ENCODE measurements around the gene IQSEC1.

Gene IQSEC1

GRCh38 chr3:12870942-12871341 lies 202.3 kb downstream of the IQSEC1 start:
- no peak for DNase-seq (ENCODE audit: low spot score)
- CTCF ChIA-PET: interaction anchor here (0.7 kb wide), 1 partner anchor 124 kb away, joined by 3 read pairs; no protein-coding TSS in a partner anchor

GRCh38 chr3:12869035-12869621 lies 204.1 kb downstream of the IQSEC1 start:
- TF ChIP-seq CTCF (conservative IDR thresholded peaks at IDR 0.05; ENCODE audit: low read depth): no peak
- DNase-seq (ENCODE audit: low spot score): no peak
- no peak overlapping the region for H3K27ac ChIP-seq
- ChIA-PET CTCF (interaction anchor here (1.6 kb wide), 1 partner anchor 23 kb away, joined by 8 read pairs; no protein-coding TSS in a partner anchor), POLR2A (ENCODE audit: low non-redundant PET) (no interaction called here)

More at GRCh38 chr3:12870942-12871341, 202.3 kb downstream of the IQSEC1 start:
- H3K27ac ChIP-seq: no peak overlapping the region
- POLR2A ChIA-PET (ENCODE audit: low non-redundant PET): no interaction called here
- no peak for TF ChIP-seq CTCF (conservative IDR thresholded peaks at IDR 0.05; ENCODE audit: low read depth)

- TF ChIP-seq CTCF (conservative IDR thresholded peaks at IDR 0.05; ENCODE audit: low read depth): peak; percentile 93
- POLR2A ChIA-PET (ENCODE audit: low non-redundant PET): no interaction called here
- peak; percentile 66 for DNase-seq (ENCODE audit: low spot score)
- CTCF ChIA-PET: interaction anchor here (0.6 to 1.6 kb wide), 4 partner anchors 15 to 125 kb away, joined by 3 to 8 read pairs (median 4); no protein-coding TSS in a partner anchor
- no peak overlapping the region for H3K27ac ChIP-seq
These were observed 204.9 kb downstream of the IQSEC1 start for GRCh38 chr3:12868039-12869034.

- CTCF ChIA-PET: no interaction called here
- TF ChIP-seq CTCF (conservative IDR thresholded peaks at IDR 0.05; ENCODE audit: low read depth): no peak
- no peak for DNase-seq (ENCODE audit: low spot score)
- POLR2A ChIA-PET (ENCODE audit: low non-redundant PET): no interaction called here
- no peak overlapping the region for H3K27ac ChIP-seq
These were observed 206.4 kb downstream of the IQSEC1 start for GRCh38 chr3:12866836-12867235.

- CTCF ChIA-PET: no interaction called here
- POLR2A ChIA-PET (ENCODE audit: low non-redundant PET): no interaction called here
- no peak for TF ChIP-seq CTCF (conservative IDR thresholded peaks at IDR 0.05; ENCODE audit: low read depth)
- no peak for DNase-seq (ENCODE audit: low spot score)
- H3K27ac ChIP-seq: no peak overlapping the region
These were observed 208.0 kb downstream of the IQSEC1 start for GRCh38 chr3:12865271-12865670.

GRCh38 chr3:12862387-12862786 lies 210.8 kb downstream of the IQSEC1 start:
- no peak for DNase-seq (ENCODE audit: low spot score)
- CTCF ChIA-PET: no interaction called here
- no peak for TF ChIP-seq CTCF (conservative IDR thresholded peaks at IDR 0.05; ENCODE audit: low read depth)
- POLR2A ChIA-PET (ENCODE audit: low non-redundant PET): no interaction called here
- no peak overlapping the region for H3K27ac ChIP-seq
